HCT116 (cell line): ENCODE measurements around the gene COG8. TPM values are rescaled to one million over a fixed set of nuclear protein-coding genes. Genes with fewer than 3 reads are reported as not detected.

Experiments used
- ATAC-seq: fragments of 200-7000 bp; cut with Tn5 transposase; 2 replicates; pipeline ENCODE4 v1.9.1; 2020; ENCODE audit warnings: mild to moderate bottlenecking, moderate library complexity
- BruUV-seq: library from RNA; stranded (reverse); fragments of 400-500 nt; replicated peaks from 2 replicates; lab custom pipeline; 2021; lab: Mats Ljungman, UMichigan
- CTCF ChIA-PET: fragments of 300-600 bp; sonication (Branson Sonifier 250); formaldehyde crosslinking; loops from one replicate; lab custom pipeline; 2021; ENCODE audit warnings: antibody characterized with exemption; lab: Charles Lee
- POLR2A ChIA-PET: fragments of 300-600, 350-600 bp; sonication (Branson Sonifier 250); formaldehyde crosslinking; loops from one replicate; lab custom pipeline; 2021; ENCODE audit warnings: antibody characterized with exemption; lab: Charles Lee
- RAD21 ChIA-PET, 2 experiments: fragments of 300-600 bp; sonication (Branson Sonifier 250); formaldehyde crosslinking; loops; one replicate each; lab custom pipeline; 2023; ENCODE audit warnings: low total read pairs in 2 of 2; ENCODE audit not compliant: uncharacterized antibody in 2 of 2, unreplicated experiment in 2 of 2, low non-redundant PET in 1 of 2; lab: Charles Lee
- DNase-seq: peaks from one replicate; pipeline ENCODE4 v3.0.0-alpha.2; 2010; ENCODE audit warnings: low read depth, low spot score
- H2AFZ ChIP-seq: fragments of 200-600 bp; shearing (Covaris generic), sonication (generic); 2 replicates; pipeline ENCODE4 v1.6.1; 2017; ENCODE audit warnings: low read depth, mixed run types, mixed read lengths, antibody characterized with exemption, low read length; ENCODE audit not compliant: poor library complexity, severe bottlenecking
- H3K27ac ChIP-seq: 2 replicates; pipeline ENCODE4 v1.5.1; 2012; ENCODE audit warnings: low read depth, low read length
- H3K27me3 ChIP-seq: fragments of 200-600 bp; sonication (generic); 2 replicates; pipeline ENCODE4 v1.6.1; 2016; ENCODE audit warnings: mixed run types, low read length, mixed read lengths; ENCODE audit not compliant: insufficient read depth
- H3K36me3 ChIP-seq, 2 experiments: fragments of 200-500 bp in 1 of 2; fragments of 200-600 bp in 1 of 2; sonication (Bioruptor generic) in 1 of 2; sonication (generic) in 1 of 2; 2 replicates each; pipeline versions ENCODE4 v1.5.1 to v1.6.1; 2014 to 2016; ENCODE audit warnings: low read length in 2 of 2, inconsistent platforms in 1 of 2, mixed read lengths in 1 of 2, mixed run types in 1 of 2; ENCODE audit not compliant: insufficient read depth in 2 of 2, control insufficient read depth in 1 of 2
- H3K4me1 ChIP-seq, 2 experiments: fragments of 200-600 bp in 1 of 2; sonication (generic) in 1 of 2; 2 replicates each; pipeline versions ENCODE4 v1.5.1 to v1.6.1; 2012 to 2017; ENCODE audit warnings: low read length in 2 of 2, inconsistent platforms in 1 of 2, mild to moderate bottlenecking in 1 of 2, mixed read lengths in 1 of 2, mixed run types in 1 of 2, moderate library complexity in 1 of 2; ENCODE audit not compliant: insufficient read depth in 2 of 2, control insufficient read depth in 1 of 2
- H3K4me2 ChIP-seq: fragments of 200-600 bp; sonication (generic); 2 replicates; pipeline ENCODE4 v1.6.1; 2017; ENCODE audit warnings: mixed run types, low read length, mixed read lengths
- H3K4me3 ChIP-seq, 2 experiments: fragments of 200-600 bp in 1 of 2; sonication (generic) in 1 of 2; replicated peaks in 1 of 2; 2 replicates each; pipeline ENCODE4 v1.5.1; 2011 to 2016; ENCODE audit warnings: low read length in 2 of 2, control low read depth in 1 of 2, low read depth in 1 of 2, mild to moderate bottlenecking in 1 of 2, mixed read lengths in 1 of 2, mixed run types in 1 of 2
- H3K79me2 ChIP-seq: fragments of 200-600 bp; sonication (generic); 2 replicates; pipeline ENCODE4 v1.6.1; 2017; ENCODE audit warnings: mild to moderate bottlenecking, mixed run types, low read length, moderate library complexity, mixed read lengths; ENCODE audit not compliant: insufficient read depth
- H3K9ac ChIP-seq: fragments of 200-600 bp; sonication (generic); 2 replicates; pipeline ENCODE4 v1.6.1; 2016; ENCODE audit warnings: low read length, mixed read lengths
- H3K9me2 ChIP-seq: fragments of 200-600 bp; sonication (generic), shearing (Covaris generic); 2 replicates; pipeline ENCODE4 v1.6.1; 2017; ENCODE audit warnings: mixed run types, mild to moderate bottlenecking, moderate library complexity; ENCODE audit not compliant: insufficient read depth
- H3K9me3 ChIP-seq, 2 experiments: fragments of 200-500 bp in 1 of 2; fragments of 200-600 bp in 1 of 2; sonication (Bioruptor generic) in 1 of 2; sonication (generic) in 1 of 2; 2 replicates each; pipeline ENCODE4 v1.6.1; 2014 to 2017; ENCODE audit warnings: low read length in 2 of 2, mixed read lengths in 2 of 2, inconsistent platforms in 1 of 2, low read depth in 1 of 2, mild to moderate bottlenecking in 1 of 2, mixed run types in 1 of 2, moderate library complexity in 1 of 2; ENCODE audit not compliant: control insufficient read depth in 1 of 2, insufficient read depth in 1 of 2
- H4K20me1 ChIP-seq: fragments of 200-600 bp; sonication (generic), shearing (Covaris generic); 2 replicates; pipeline ENCODE4 v1.6.1; 2017; ENCODE audit warnings: mixed run types, mild to moderate bottlenecking, moderate library complexity; ENCODE audit not compliant: insufficient read depth
- CBX3 ChIP-seq: IDR thresholded peaks from 2 replicates; pipeline ENCODE4 v1.6.1; 2012; ENCODE audit warnings: low read depth
- CEBPB ChIP-seq: IDR thresholded peaks from 2 replicates; pipeline ENCODE4 v1.6.1; 2012; ENCODE audit warnings: low read depth
- EZH2 ChIP-seq: fragments of 200-600 bp; sonication (generic); IDR thresholded peaks from 2 replicates; pipeline ENCODE4 v1.6.1; 2017; ENCODE audit warnings: antibody characterized with exemption, mixed run types
- SIN3A ChIP-seq: IDR thresholded peaks from 2 replicates; pipeline ENCODE4 v1.6.1; 2012; ENCODE audit warnings: low read depth
- ZBTB33 ChIP-seq: IDR thresholded peaks from 2 replicates; pipeline ENCODE4 v1.6.1; 2011; ENCODE audit warnings: mild to moderate bottlenecking, low read length, moderate library complexity; ENCODE audit not compliant: insufficient replicate concordance; ENCODE audit errors: extremely low read depth
- ZNF274 ChIP-seq: fragments of 200-500 bp; sonication (Bioruptor generic); IDR thresholded peaks from 2 replicates; pipeline ENCODE4 v1.6.1; 2014; ENCODE audit warnings: mild to moderate bottlenecking, low read depth, low read length, inconsistent platforms
- intact Hi-C: fragments of 100-400 bp; cut with micrococcal nuclease; formaldehyde crosslinking; loops from 2 replicates; pipeline ENCODE4 v1.10.0; 2022
- total RNA-seq: library from RNA; stranded (reverse); gene quantifications from one replicate; pipeline ENCODE4 v1.2.1, GENCODE V29; 2021; ENCODE audit not compliant: unreplicated experiment
- TF ChIP-seq, protein P1 (sequence below): IDR thresholded peaks from 2 replicates; pipeline ENCODE4 v1.6.1; 2012
- TF ChIP-seq, protein P2 (sequence below): IDR thresholded peaks from 2 replicates; pipeline ENCODE4 v1.6.1; 2012

COG8 gene
- total RNA-seq, 1 experiment from 2014 or later, result 50.3 TPM

DNA sequence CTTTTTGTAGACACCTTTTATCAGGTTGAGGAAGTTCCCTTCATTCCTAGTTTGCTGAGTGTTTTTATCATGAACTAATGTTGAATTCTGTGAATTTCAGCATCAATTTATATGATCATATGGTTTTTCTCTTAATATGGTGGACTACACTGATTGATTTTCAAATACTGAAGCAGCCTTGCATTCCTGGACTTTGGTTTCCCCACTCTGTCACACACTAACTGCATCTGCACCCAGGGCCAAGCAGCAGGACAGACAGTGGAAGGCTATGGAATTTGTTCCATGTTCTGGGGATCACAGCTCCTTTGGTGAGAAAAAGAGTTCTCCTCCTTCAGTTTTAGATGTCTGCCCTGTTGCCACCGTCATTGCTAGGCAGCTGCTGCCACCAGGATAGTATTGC lies 38.7 kb upstream of the COG8 start:
- no peak overlapping the region for H3K4me3 ChIP-seq
- BruUV-seq, result no TSS peak
- peaks cover 2% of the 10 kb centered on the region; the same call in 1 of the 2 replicates for H4K20me1 ChIP-seq
- no peak overlapping the region for H3K27ac ChIP-seq
- H3K36me3 ChIP-seq, result peaks cover 59 to 60% of the 10 kb centered on the region in 2 experiments
- intact Hi-C loops, result no loop called here
- no peaks in the 10 kb centered on the region for H3K4me1 ChIP-seq
- ATAC-seq, result no peak
- no peaks in the 10 kb centered on the region for H3K9me2 ChIP-seq
- CTCF ChIA-PET, result no interaction called here
- POLR2A ChIA-PET, result no interaction called here
- H3K4me2 ChIP-seq, result no peak overlapping the region
- no peaks in the 10 kb centered on the region for H3K27me3 ChIP-seq
- TF ChIP-seq EZH2 (no peak), CEBPB (no peak), ZBTB33 (no peak), CBX3 (no peak), SIN3A (no peak), ZNF274 (no peak)
- TF ChIP-seq, protein P1, sequence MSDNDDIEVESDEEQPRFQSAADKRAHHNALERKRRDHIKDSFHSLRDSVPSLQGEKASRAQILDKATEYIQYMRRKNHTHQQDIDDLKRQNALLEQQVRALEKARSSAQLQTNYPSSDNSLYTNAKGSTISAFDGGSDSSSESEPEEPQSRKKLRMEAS, result no peak
- TF ChIP-seq, protein P2, sequence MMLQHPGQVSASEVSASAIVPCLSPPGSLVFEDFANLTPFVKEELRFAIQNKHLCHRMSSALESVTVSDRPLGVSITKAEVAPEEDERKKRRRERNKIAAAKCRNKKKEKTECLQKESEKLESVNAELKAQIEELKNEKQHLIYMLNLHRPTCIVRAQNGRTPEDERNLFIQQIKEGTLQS, result no peak
- TF ChIP-seq, all 23 proteins: peak for 0
- peaks cover 96% of the 10 kb centered on the region for H3K79me2 ChIP-seq
- no peak for DNase-seq
- no peaks in the 10 kb centered on the region for H3K9me3 ChIP-seq
- H2AFZ ChIP-seq, result no peak overlapping the region
- RAD21 ChIA-PET, result no interaction called here
- H3K9ac ChIP-seq, result no peak overlapping the region
